IMR-90 (cell line): Measurements from ENCODE around the gene SIX5. TPM values are rescaled to one million over a fixed set of nuclear protein-coding genes. Genes with fewer than 3 reads are reported as not detected.

Experiments
- ATAC-seq: fragments of 200-7000 bp; cut with Tn5 transposase; 2 replicates; pipeline ENCODE4 v1.9.1; 2020; ENCODE audit warnings: low read depth, mild to moderate bottlenecking, moderate library complexity
- BruUV-seq: library from RNA; stranded (reverse); fragments of 400-500 nt; replicated peaks from 2 replicates; lab custom pipeline; 2021; lab: Mats Ljungman, UMichigan
- CTCF ChIA-PET: fragments of 300-600 bp; formaldehyde crosslinking; extraction: SDS; loops from one replicate; lab custom pipeline; 2021; ENCODE audit warnings: antibody characterized with exemption; lab: Yijun Ruan, JAX
- POLR2A ChIA-PET: fragments of 300-600 bp; sonication (Branson Sonifier 250); formaldehyde crosslinking; loops from one replicate; lab custom pipeline; 2022; ENCODE audit warnings: antibody characterized with exemption; ENCODE audit not compliant: unreplicated experiment; lab: Charles Lee
- DNase-seq: peaks from one replicate; pipeline ENCODE4 v3.0.0; 2013
- H2AFZ ChIP-seq: replicated peaks from 2 replicates; pipeline ENCODE3; 2013; ENCODE audit warnings: low read length, mild to moderate bottlenecking; ENCODE audit not compliant: poor library complexity
- H2AK5ac ChIP-seq: 2 replicates; pipeline ENCODE4 v1.6.1; 2013; ENCODE audit warnings: low read depth, low read length, inconsistent platforms
- H2AK9ac ChIP-seq: replicated peaks from 2 replicates; pipeline ENCODE3; 2013; ENCODE audit warnings: mild to moderate bottlenecking, low read depth, low read length, moderate library complexity; ENCODE audit not compliant: poor library complexity
- H2BK120ac ChIP-seq: 2 replicates; pipeline ENCODE4 v1.6.1; 2013; ENCODE audit warnings: low read depth, low read length, inconsistent platforms
- H2BK15ac ChIP-seq: 3 replicates; pipeline ENCODE4 v1.6.1; 2013; ENCODE audit warnings: low read depth, low read length, inconsistent platforms
- H2BK20ac ChIP-seq: 2 replicates; pipeline ENCODE4 v1.6.1; 2013; ENCODE audit warnings: low read depth, mild to moderate bottlenecking, inconsistent platforms, low read length, moderate library complexity
- H2BK5ac ChIP-seq: 2 replicates; pipeline ENCODE4 v1.6.1; 2013; ENCODE audit warnings: mild to moderate bottlenecking, low read depth, low read length, inconsistent platforms; ENCODE audit not compliant: poor library complexity, severe bottlenecking
- H3K14ac ChIP-seq: replicated peaks from 2 replicates; pipeline ENCODE4 v1.6.1; 2013; ENCODE audit warnings: low read depth, low read length, inconsistent platforms
- H3K18ac ChIP-seq: 2 replicates; pipeline ENCODE4 v1.6.1; 2013; ENCODE audit warnings: low read depth, low read length, control low read depth
- H3K23ac ChIP-seq: 2 replicates; pipeline ENCODE4 v1.6.1; 2013; ENCODE audit warnings: low read depth, low read length, inconsistent platforms
- H3K27ac ChIP-seq: 2 replicates; pipeline ENCODE4 v1.5.1; 2013; ENCODE audit warnings: mild to moderate bottlenecking, control low read depth, low read length; ENCODE audit not compliant: insufficient read depth
- H3K27me3 ChIP-seq: 2 replicates; pipeline ENCODE4 v1.6.1; 2013; ENCODE audit warnings: low read length; ENCODE audit not compliant: control insufficient read depth, insufficient read depth
- H3K36me3 ChIP-seq: 2 replicates; pipeline ENCODE4 v1.6.1; 2013; ENCODE audit warnings: low read length, mixed read lengths; ENCODE audit not compliant: control insufficient read depth, insufficient read depth
- H3K4ac ChIP-seq: 2 replicates; pipeline ENCODE4 v1.6.1; 2013; ENCODE audit warnings: low read depth, low read length, inconsistent platforms
- H3K4me1 ChIP-seq: 2 replicates; pipeline ENCODE4 v1.6.1; 2013; ENCODE audit warnings: low read length, mixed read lengths; ENCODE audit not compliant: control insufficient read depth, insufficient read depth
- H3K4me2 ChIP-seq: 2 replicates; pipeline ENCODE4 v1.6.1; 2013; ENCODE audit warnings: low read depth, mild to moderate bottlenecking, control low read depth, low read length, moderate library complexity
- H3K4me3 ChIP-seq: 2 replicates; pipeline ENCODE4 v1.5.1; 2013; ENCODE audit warnings: low read depth, mild to moderate bottlenecking, control low read depth, low read length, moderate library complexity; ENCODE audit not compliant: insufficient read depth
- H3K56ac ChIP-seq: 2 replicates; pipeline ENCODE4 v1.6.1; 2013; ENCODE audit warnings: low read length, inconsistent platforms; ENCODE audit not compliant: insufficient read depth; ENCODE audit errors: extremely low read depth
- H3K79me1 ChIP-seq, 2 experiments: 2 replicates each; pipeline ENCODE4 v1.6.1; 2013; ENCODE audit warnings: low read length in 2 of 2, inconsistent platforms in 1 of 2, low read depth in 1 of 2
- H3K9ac ChIP-seq: 2 replicates; pipeline ENCODE4 v1.6.1; 2013; ENCODE audit warnings: low read depth, low read length, control low read depth
- H3K9me1 ChIP-seq: 2 replicates; pipeline ENCODE4 v1.6.1; 2013; ENCODE audit warnings: low read length, inconsistent platforms; ENCODE audit not compliant: insufficient read depth
- H3K9me3 ChIP-seq: 2 replicates; pipeline ENCODE4 v1.6.1; 2013; ENCODE audit warnings: low read length; ENCODE audit not compliant: control insufficient read depth, insufficient read depth
- H4K20me1 ChIP-seq: 2 replicates; pipeline ENCODE4 v1.6.1; 2013; ENCODE audit warnings: low read length, inconsistent platforms; ENCODE audit not compliant: insufficient read depth
- H4K5ac ChIP-seq: 2 replicates; pipeline ENCODE4 v1.6.1; 2013; ENCODE audit warnings: mild to moderate bottlenecking, low read depth, low read length, control low read depth
- H4K8ac ChIP-seq, 2 experiments: 2 replicates each; pipeline ENCODE4 v1.6.1; 2013; ENCODE audit warnings: low read depth in 2 of 2, low read length in 2 of 2, control low read depth in 1 of 2, inconsistent platforms in 1 of 2
- H4K91ac ChIP-seq: 2 replicates; pipeline ENCODE4 v1.6.1; 2013; ENCODE audit warnings: low read depth, low read length, inconsistent platforms; ENCODE audit not compliant: insufficient read depth
- BHLHE40 ChIP-seq: fragments of 150-350 bp; IDR thresholded peaks from 2 replicates; pipeline ENCODE4 v1.6.1; 2016; ENCODE audit warnings: mild to moderate bottlenecking, low read depth, low read length
- CEBPB ChIP-seq: IDR thresholded peaks from 2 replicates; pipeline ENCODE4 v1.6.1; 2012; ENCODE audit warnings: low read depth, low read length, improper control_type of control experiment
- CHD1 ChIP-seq: IDR thresholded peaks from 2 replicates; pipeline ENCODE4 v1.6.1; 2012; ENCODE audit warnings: low read depth, low read length, improper control_type of control experiment
- ELK1 ChIP-seq: fragments of 150-350 bp; IDR thresholded peaks from 2 replicates; pipeline ENCODE4 v1.6.1; 2016; ENCODE audit warnings: low read depth, mild to moderate bottlenecking, low read length, moderate library complexity, borderline replicate concordance
- FOS ChIP-seq: fragments of 150-350 bp; IDR thresholded peaks from 2 replicates; pipeline ENCODE4 v1.6.1; 2016; ENCODE audit warnings: low read depth, low read length
- MAFK ChIP-seq: IDR thresholded peaks from 2 replicates; pipeline ENCODE4 v1.6.1; 2012; ENCODE audit warnings: low read depth, low read length, improper control_type of control experiment
- MAZ ChIP-seq: IDR thresholded peaks from 2 replicates; pipeline ENCODE4 v1.6.1; 2012; ENCODE audit warnings: low read depth, mild to moderate bottlenecking, low read length, improper control_type of control experiment, moderate library complexity, borderline replicate concordance
- MXI1 ChIP-seq: IDR thresholded peaks from 2 replicates; pipeline ENCODE4 v1.6.1; 2012; ENCODE audit warnings: low read depth, mild to moderate bottlenecking, low read length, moderate library complexity, borderline replicate concordance
- NFE2L2 ChIP-seq: fragments of 150-350 bp; IDR thresholded peaks from 2 replicates; pipeline ENCODE4 v1.6.1; 2016; ENCODE audit warnings: low read depth, mild to moderate bottlenecking, low read length
- POLR2A ChIP-seq: IDR thresholded peaks from 2 replicates; pipeline ENCODE4 v1.6.1; 2012; ENCODE audit warnings: mild to moderate bottlenecking, low read depth, low read length
- RAD21 ChIP-seq: IDR thresholded peaks from 2 replicates; pipeline ENCODE4 v1.6.1; 2012; ENCODE audit warnings: low read length, improper control_type of control experiment
- RCOR1 ChIP-seq: IDR thresholded peaks from 2 replicates; pipeline ENCODE4 v1.6.1; 2012; ENCODE audit warnings: mild to moderate bottlenecking, low read length, improper control_type of control experiment; ENCODE audit not compliant: insufficient replicate concordance
- RFX5 ChIP-seq: IDR thresholded peaks from 2 replicates; pipeline ENCODE4 v1.8.0; 2012; ENCODE audit warnings: low read depth, mild to moderate bottlenecking, low read length, moderate library complexity
- SMC3 ChIP-seq: fragments of 150-350 bp; IDR thresholded peaks from 2 replicates; pipeline ENCODE4 v1.6.1; 2016; ENCODE audit warnings: low read depth, mild to moderate bottlenecking, antibody characterized with exemption, low read length, moderate library complexity
- USF2 ChIP-seq: fragments of 150-350 bp; IDR thresholded peaks from 2 replicates; pipeline ENCODE4 v1.6.1; 2017; ENCODE audit warnings: mild to moderate bottlenecking, antibody characterized with exemption, low read length, low read depth
- WGBS, 2 experiments: methylation state at CpG; one replicate each; pipeline versions ENCODE4 v1.1.5 to v1.1.7; 2013; ENCODE audit warnings: missing lambda C conversion rate in 2 of 2; ENCODE audit not compliant: insufficient read length in 1 of 2; ENCODE audit errors: extremely low coverage in 2 of 2; 5-methylcytosine and 5-hydroxymethylcytosine counted together
- dilution Hi-C: fragments of 300-500 bp; cut with HindIII; formaldehyde crosslinking; loops from one replicate; pipeline ENCODE4 v1.14.3; 2018; ENCODE audit warnings: low sequenced_read_pairs; ENCODE audit not compliant: unreplicated experiment
- in situ Hi-C: fragments of 300-500 bp; cut with MboI; formaldehyde crosslinking; loops from 3 replicates; pipeline ENCODE4 v1.14.3; 2019; ENCODE audit warnings: low sequenced_read_pairs, inconsistent platforms, mixed read lengths
- intact Hi-C: fragments of 100-400 bp; cut with micrococcal nuclease; formaldehyde crosslinking; loops from 2 replicates; pipeline ENCODE4 v1.10.0; 2022
- polyA plus RNA-seq, 3 experiments: library from polyadenylated mRNA; depleted of rRNA; stranded (reverse); fragments of >200 nt; gene quantifications; 2 replicates each; pipeline ENCODE4 v1.2.3, GENCODE V29; 2012; ENCODE audit warnings: low replicate concordance in 1 of 3
- total RNA-seq: library from RNA; depleted of rRNA; stranded (reverse); fragments of >200 nt; gene quantifications from 2 replicates; pipeline ENCODE4 v1.2.3, GENCODE V29; 2012

SIX5 gene
- total and polyA plus RNA-seq, 2 of the 4 experiments (the other 2 are of a cell fraction): 0.90 to 15.5 TPM

- intact Hi-C loops: loop anchor here (2.0 kb wide), 1 partner anchor 36 kb away; the partner anchor contains the start of gene FBXO46
- in situ Hi-C loops: no loop called here
- TF ChIP-seq MXI1: no peak
- no peak for TF ChIP-seq POLR2A
- no peak for TF ChIP-seq RCOR1
- no peak for TF ChIP-seq CHD1
- no peak for TF ChIP-seq MAZ
- no peak for TF ChIP-seq BHLHE40
- TF ChIP-seq ELK1: no peak
- TF ChIP-seq SMC3: no peak
- TF ChIP-seq NFE2L2: no peak
- TF ChIP-seq FOS: no peak
- TF ChIP-seq RAD21: no peak
- TF ChIP-seq USF2: no peak
- TF ChIP-seq MAFK: no peak
- TF ChIP-seq CEBPB: no peak
- TF ChIP-seq RFX5: no peak
Measured at GRCh38 chr19:45766869-45767346, 2.1 kb downstream of the SIX5 start.

More at GRCh38 chr19:45766869-45767346, 2.1 kb downstream of the SIX5 start:
- dilution Hi-C loops: no loop called here
- H3K14ac ChIP-seq: peak overlapping the region; percentile 88
- no peak overlapping the region; the same call in 1 of the 2 replicates for H2BK20ac ChIP-seq
- peak overlapping the region; percentile 81 for H2AK5ac ChIP-seq
- peak overlapping the region; percentile 85 for H3K4ac ChIP-seq
- peak overlapping the region; percentile 91 for H3K23ac ChIP-seq
- no peaks in the 10 kb centered on the region; the same call in 1 of the 2 replicates for H3K9me1 ChIP-seq
- peak overlapping the region; percentile 62 for H3K18ac ChIP-seq
- CTCF ChIA-PET: interaction anchor here (0.6 to 1.2 kb wide), 3 partner anchors 32 to 221 kb away, joined by 3 to 6 read pairs (median 4); no protein-coding TSS in a partner anchor
- H2AK9ac ChIP-seq: peak overlapping the region; percentile 98
- peak overlapping the region; percentile 83 for H2BK5ac ChIP-seq
- peak overlapping the region; percentile 63; the same call in 1 of the 2 replicates for H2BK120ac ChIP-seq
- POLR2A ChIA-PET: interaction anchor here (0.6 kb wide), 1 partner anchor 24 kb away, joined by 4 read pairs; no protein-coding TSS in a partner anchor
- H3K9me3 ChIP-seq: no peaks in the 10 kb centered on the region
- peak overlapping the region; percentile 46 for H4K5ac ChIP-seq
- ATAC-seq (no peak), DNase-seq (peak; percentile 16)
- peaks cover 0 to 20% of the 10 kb centered on the region in 2 experiments; a peak in 1 of 4 replicates for H3K79me1 ChIP-seq
- H4K8ac ChIP-seq: peak overlapping the region; percentile 15 to 86; a peak in 3 of 4 replicates
- peak overlapping the region; percentile 78 for H3K27ac ChIP-seq
- H2BK15ac ChIP-seq: peak overlapping the region; percentile 36; the same call in 1 of the 3 replicates
- peak overlapping the region; percentile 86 for H4K91ac ChIP-seq
- 6% methylated on average over 13 of the region's 24 CpGs; no CpG with 5 or more reads in 1 of the 2 experiments for WGBS, 2 experiments
- H3K27me3 ChIP-seq: no peaks in the 10 kb centered on the region
- H3K4me1 ChIP-seq: peaks cover 22% of the 10 kb centered on the region
- no TSS peak for BruUV-seq
- peaks cover 4% of the 10 kb centered on the region; the same call in 1 of the 2 replicates for H3K36me3 ChIP-seq
- peak overlapping the region; percentile 88 for H2AFZ ChIP-seq
- peaks cover 12% of the 10 kb centered on the region for H4K20me1 ChIP-seq
- H3K9ac ChIP-seq: peak overlapping the region; percentile 62
- peak overlapping the region; percentile 66 for H3K56ac ChIP-seq
- peak overlapping the region; percentile 62 for H3K4me3 ChIP-seq
- H3K4me2 ChIP-seq: peak overlapping the region; percentile 86
